Activated naive CD4-positive, alpha-beta T cell treated with anti-CD3 and anti-CD28 coated beads for 36 hours (primary cell): Measurements from ENCODE around the gene CPEB4. TPM values are rescaled to one million over a fixed set of nuclear protein-coding genes. Genes with fewer than 3 reads are reported as not detected.

Experiments
- CTCF ChIA-PET: fragments of 350-600 bp; sonication (Branson Sonifier 250); formaldehyde crosslinking; loops from one replicate; lab custom pipeline; 2021; ENCODE audit warnings: antibody characterized with exemption; lab: Charles Lee
- DNase-seq: peaks from one replicate; pipeline ENCODE4 v3.0.0-alpha.2; 2020
- H3K27ac Mint-ChIP-seq: one replicate; pipeline ENCODE4 v1.8.0; 2021; ENCODE audit warnings: mild to moderate bottlenecking, mixed read lengths
- H3K27me3 Mint-ChIP-seq: one replicate; pipeline ENCODE4 v1.8.0; 2021; ENCODE audit warnings: low read depth, mixed read lengths
- H3K36me3 Mint-ChIP-seq: one replicate; pipeline ENCODE4 v1.8.0; 2021; ENCODE audit warnings: low read depth, mixed read lengths
- H3K4me1 Mint-ChIP-seq: one replicate; pipeline ENCODE4 v1.8.0; 2021; ENCODE audit warnings: low read depth, mixed read lengths
- H3K4me3 Mint-ChIP-seq: one replicate; pipeline ENCODE4 v1.8.0; 2021; ENCODE audit warnings: mild to moderate bottlenecking, moderate library complexity, mixed read lengths
- H3K9me3 Mint-ChIP-seq: one replicate; pipeline ENCODE4 v1.8.0; 2021; ENCODE audit warnings: mixed read lengths
- intact Hi-C: fragments of 100-400 bp; cut with micrococcal nuclease; formaldehyde crosslinking; loops from one replicate; pipeline ENCODE4 v1.15.1; 2023
- total RNA-seq, 2 experiments: library from RNA; stranded (reverse); gene quantifications; one replicate each; pipeline ENCODE4 v1.2.3, GENCODE V29; 2021

Gene CPEB4
- total RNA-seq, 2 experiments from 2014 or later = 7.6 to 7.8 TPM

DNA sequence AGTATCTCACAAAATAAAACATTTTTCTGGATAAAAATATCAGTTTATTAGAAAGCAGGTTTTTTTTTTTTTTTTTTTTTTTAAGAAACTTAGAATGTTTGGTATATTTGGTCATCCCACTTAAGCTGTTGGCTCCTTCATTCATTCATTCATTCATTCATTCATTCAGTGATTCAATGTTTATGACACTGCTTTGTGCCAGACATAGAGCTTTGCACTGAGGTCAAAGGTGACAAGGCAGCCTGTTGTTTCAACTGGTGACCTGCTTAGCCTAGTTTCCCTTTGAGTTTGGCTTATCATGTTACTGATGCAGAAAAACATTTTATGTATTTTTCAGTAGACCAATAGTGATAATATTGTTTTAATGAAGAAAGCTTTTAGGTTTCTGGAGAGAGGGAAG lies 23.5 kb downstream of the CPEB4 start:
- Mint-ChIP-seq H3K27ac (no peak overlapping the region), H3K27me3 (no peaks in the 10 kb centered on the region), H3K4me3 (no peak overlapping the region), H3K9me3 (no peaks in the 10 kb centered on the region), H3K4me1 (peaks cover 7% of the 10 kb centered on the region), H3K36me3 (no peaks in the 10 kb centered on the region)
- intact Hi-C loops = no loop called here
- no peak for DNase-seq
- CTCF ChIA-PET = no interaction called here

DNA sequence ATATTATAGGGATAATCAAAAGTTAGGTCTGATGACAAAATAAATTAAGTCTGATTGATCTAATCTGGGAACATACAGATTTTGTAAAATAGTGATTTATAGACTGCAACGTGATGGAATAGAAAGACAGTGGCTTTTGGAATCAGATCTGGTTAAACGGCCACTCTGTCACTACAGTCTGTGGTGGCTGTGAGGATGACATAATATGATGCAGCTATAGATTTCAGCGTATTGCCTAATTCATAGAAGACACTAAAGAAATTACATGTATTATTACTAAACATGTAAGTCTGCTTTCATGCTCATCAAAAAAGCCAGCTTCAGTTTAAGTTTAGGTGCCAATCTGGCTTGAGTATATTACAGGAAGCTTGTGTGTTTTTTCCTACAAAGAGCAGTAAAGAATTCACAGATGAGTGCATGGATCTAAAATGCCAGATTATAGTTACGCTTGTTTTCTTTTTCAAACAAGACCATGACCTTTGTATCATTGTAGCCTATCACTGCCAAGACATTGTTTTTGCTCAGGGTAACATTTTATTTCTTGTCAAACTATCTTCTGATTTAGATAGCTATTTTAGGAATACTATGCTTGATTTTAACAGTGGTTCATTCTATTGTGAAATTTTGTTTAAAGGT lies 25.7 kb downstream of the CPEB4 start:
- H3K27me3 Mint-ChIP-seq = no peaks in the 10 kb centered on the region
- H3K4me1 Mint-ChIP-seq = peaks cover 5% of the 10 kb centered on the region
- no peaks in the 10 kb centered on the region for H3K36me3 Mint-ChIP-seq
- no peaks in the 10 kb centered on the region for H3K9me3 Mint-ChIP-seq
- no peak for DNase-seq
- CTCF ChIA-PET = interaction anchor here (1.1 to 1.4 kb wide), 3 partner anchors 12 to 56 kb away, joined by 3 to 6 read pairs (median 5); no protein-coding TSS in a partner anchor
- no peak overlapping the region for H3K4me3 Mint-ChIP-seq
- intact Hi-C loops = no loop called here
- H3K27ac Mint-ChIP-seq = no peak overlapping the region

DNA sequence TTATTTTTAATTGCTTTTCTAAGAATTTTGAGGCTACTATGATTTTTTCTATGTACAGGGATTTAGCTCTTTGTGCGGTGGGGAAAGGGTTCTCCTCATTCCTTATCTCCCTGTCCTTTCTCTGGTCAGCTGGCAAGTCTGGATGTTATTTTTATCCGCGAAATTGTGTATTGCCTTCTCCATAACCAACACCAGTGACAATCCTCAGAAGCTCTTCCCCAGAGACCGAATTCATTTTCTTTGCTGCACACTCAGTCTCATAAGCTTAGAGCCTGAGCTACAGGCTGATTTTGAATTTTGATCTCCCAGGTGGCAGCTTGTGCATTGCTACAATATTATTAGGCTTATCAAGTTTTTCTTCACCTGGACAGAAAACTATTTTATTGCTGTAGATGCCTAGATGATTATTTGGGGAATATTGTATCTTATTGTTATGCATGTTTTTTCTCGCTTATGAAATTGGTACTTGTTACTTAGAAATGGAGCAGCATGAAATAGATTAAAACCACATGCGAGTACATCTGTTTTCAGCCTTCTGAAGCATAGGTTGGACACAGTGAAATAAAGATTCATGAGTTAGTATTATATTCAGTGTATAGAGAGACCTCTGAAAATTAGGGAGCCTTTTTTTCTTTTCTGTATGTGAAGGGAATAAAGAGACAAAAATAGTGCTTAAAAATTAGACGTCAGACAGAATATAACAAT lies 27.3 kb downstream of the CPEB4 start:
- CTCF ChIA-PET = interaction anchor here (1.1 kb wide), 1 partner anchor 10 kb away, joined by 4 read pairs; no protein-coding TSS in a partner anchor
- DNase-seq = no peak
- intact Hi-C loops = loop anchor here (5.0 kb wide), 1 partner anchor 588 kb away; the partner anchor contains the start of gene STC2
- no peaks in the 10 kb centered on the region for H3K36me3 Mint-ChIP-seq
- H3K27ac Mint-ChIP-seq = no peak overlapping the region
- H3K9me3 Mint-ChIP-seq = no peaks in the 10 kb centered on the region
- no peak overlapping the region for H3K4me3 Mint-ChIP-seq
- no peaks in the 10 kb centered on the region for H3K27me3 Mint-ChIP-seq
- peaks cover 5% of the 10 kb centered on the region for H3K4me1 Mint-ChIP-seq

DNA sequence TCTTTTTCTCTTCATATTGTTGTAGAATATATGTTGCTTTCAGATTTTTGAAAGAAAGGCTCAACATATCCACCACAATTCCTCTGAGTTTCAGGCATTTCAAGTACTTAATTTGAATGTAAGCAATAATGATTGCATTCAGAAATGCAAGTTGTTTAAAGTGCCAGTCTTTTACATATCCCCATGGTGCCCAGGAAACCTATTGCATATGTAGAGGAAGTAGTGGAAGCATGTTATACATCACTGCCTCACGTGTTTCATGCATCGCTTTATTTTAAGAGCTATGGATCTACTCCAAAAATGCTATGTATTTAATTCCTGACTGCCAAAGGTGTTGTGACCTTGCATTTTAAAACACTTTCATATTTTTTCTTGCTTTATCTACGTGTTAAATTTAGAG lies 28.1 kb downstream of the CPEB4 start:
- DNase-seq = no peak
- Mint-ChIP-seq H3K27me3 (no peaks in the 10 kb centered on the region), H3K9me3 (no peaks in the 10 kb centered on the region), H3K4me1 (peaks cover 11% of the 10 kb centered on the region), H3K27ac (no peak overlapping the region), H3K36me3 (no peaks in the 10 kb centered on the region), H3K4me3 (no peak overlapping the region)
- CTCF ChIA-PET = interaction anchor here (1.3 to 1.4 kb wide), 2 partner anchors 8 to 9 kb away, joined by 3 to 4 read pairs; no protein-coding TSS in a partner anchor
- intact Hi-C loops = loop anchor here (5.0 kb wide), 1 partner anchor 589 kb away; the partner anchor contains the start of gene STC2

DNA sequence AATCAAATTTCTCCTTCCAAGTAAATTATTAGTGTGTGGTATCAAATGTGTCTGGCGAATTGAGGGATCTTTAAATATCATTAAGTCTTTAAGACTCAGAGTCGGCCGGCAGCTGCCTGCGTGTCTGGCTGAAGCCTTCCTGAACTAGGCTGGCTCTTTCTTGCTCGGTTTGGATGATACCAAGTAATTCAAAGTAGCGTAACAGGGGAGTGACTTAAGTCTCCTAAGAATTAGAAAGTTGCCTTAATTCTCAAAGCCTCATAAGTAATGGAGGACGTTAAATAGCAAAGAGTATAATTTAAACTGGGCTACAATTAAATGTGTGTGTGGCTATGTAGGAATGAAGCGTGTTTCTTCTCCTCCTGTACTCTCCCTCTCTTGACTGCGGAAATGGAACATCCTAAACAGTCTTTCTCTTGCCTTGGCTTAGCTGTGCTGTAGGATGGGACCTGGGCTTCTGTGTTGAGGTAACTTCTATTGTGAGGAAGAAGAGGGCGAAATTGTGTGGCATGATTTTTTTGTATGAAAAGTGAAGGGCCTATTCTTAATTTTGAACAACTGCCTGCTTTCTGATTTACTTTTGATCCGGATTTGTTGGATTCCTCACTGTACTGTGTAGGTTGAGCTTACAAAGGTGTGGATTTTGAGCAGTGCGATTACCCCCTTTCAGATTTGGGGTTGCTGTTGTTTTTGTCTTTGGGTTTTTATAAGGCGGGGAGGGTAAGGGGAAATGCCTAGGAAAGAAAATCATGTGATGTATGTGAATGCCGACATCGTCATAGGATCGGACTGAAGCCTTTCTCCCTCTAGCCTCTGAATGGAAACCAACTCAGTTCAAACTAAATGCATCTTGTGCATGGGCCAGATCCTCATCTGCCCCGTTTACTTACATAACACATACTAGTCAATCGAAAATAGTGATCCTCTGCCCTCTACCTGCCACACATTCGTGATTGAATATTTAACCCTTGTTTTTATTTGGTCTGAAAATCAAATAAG lies 29.9 kb downstream of the CPEB4 start:
- H3K27ac Mint-ChIP-seq = no peak overlapping the region
- CTCF ChIA-PET = interaction anchor here (0.5 to 1.3 kb wide), 3 partner anchors 10 to 109 kb away, joined by 3 read pairs; no protein-coding TSS in a partner anchor
- intact Hi-C loops = loop anchor here (1.0 to 5.0 kb wide), 6 partner anchors 30 to 1603 kb away; partner anchors contain the start of genes CPEB4 and STC2
- H3K4me3 Mint-ChIP-seq = no peak overlapping the region
- DNase-seq = peak; percentile 72
- H3K9me3 Mint-ChIP-seq = no peaks in the 10 kb centered on the region
- H3K27me3 Mint-ChIP-seq = no peaks in the 10 kb centered on the region
- H3K4me1 Mint-ChIP-seq = peaks cover 18% of the 10 kb centered on the region
- H3K36me3 Mint-ChIP-seq = peaks cover 2% of the 10 kb centered on the region

DNA sequence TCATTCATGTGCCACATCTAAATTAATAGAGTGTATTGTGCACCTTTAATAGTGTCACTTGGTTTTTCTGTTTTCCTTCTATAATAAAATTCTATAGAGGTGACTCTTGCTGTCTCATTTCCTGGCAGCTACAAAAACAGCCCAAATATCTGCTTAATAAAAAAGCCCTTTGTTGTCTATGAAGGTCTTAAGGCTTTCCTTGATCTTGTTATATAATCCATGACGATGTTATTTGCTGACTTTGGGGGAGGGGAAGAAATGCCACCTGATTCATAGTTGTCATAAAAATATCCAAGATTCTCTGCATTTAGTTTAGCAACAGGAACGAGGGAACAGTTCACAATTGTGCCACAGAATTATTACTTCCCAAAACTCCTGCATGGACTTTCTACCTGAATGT lies 31.3 kb downstream of the CPEB4 start:
- Mint-ChIP-seq H3K27ac (no peak overlapping the region), H3K9me3 (no peaks in the 10 kb centered on the region), H3K4me3 (no peak overlapping the region), H3K36me3 (peaks cover 2% of the 10 kb centered on the region), H3K4me1 (peaks cover 25% of the 10 kb centered on the region), H3K27me3 (no peaks in the 10 kb centered on the region)
- no peak for DNase-seq
- intact Hi-C loops = loop anchor here (2.0 to 5.0 kb wide), 2 partner anchors 592 to 1601 kb away; partner anchors contain the start of gene STC2
- CTCF ChIA-PET = no interaction called here

DNA sequence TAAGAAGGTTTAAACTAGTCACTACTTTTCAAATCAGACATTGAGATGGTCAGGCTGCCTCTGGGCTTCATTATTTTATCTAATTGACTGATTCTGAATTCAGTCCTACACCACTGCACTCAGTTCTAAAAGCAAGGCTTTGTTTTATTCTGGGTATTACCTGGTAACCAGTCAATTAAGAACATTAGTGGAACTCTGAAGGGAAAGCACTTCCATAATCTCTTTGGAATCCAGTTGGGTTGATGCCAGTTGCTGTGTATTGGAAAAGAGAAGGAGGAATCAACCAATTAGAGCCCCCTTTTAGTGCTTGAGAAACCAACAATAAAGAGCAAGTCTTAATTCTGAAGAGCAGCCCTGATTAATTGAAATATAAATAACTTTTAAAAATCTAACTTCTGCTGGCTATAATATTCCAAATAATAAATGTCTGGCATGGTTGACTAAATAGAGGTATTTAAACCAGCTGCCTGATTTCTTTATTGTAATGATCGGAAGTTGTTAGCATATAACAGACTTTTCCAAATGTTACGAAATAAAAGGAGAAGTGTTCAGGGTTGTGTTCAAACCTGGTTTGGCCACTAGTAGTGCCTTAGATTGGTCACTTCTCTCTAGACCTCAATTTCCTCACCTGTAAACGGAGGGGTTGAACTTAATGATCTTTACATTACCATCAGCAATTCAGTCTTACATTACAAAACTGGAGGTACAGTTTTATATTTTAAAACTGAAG lies 32.0 kb downstream of the CPEB4 start:
- CTCF ChIA-PET = no interaction called here
- Mint-ChIP-seq H3K27ac (no peak overlapping the region), H3K27me3 (no peaks in the 10 kb centered on the region), H3K4me3 (no peak overlapping the region), H3K4me1 (peaks cover 33% of the 10 kb centered on the region), H3K9me3 (no peaks in the 10 kb centered on the region), H3K36me3 (peaks cover 2% of the 10 kb centered on the region)
- intact Hi-C loops = no loop called here
- no peak for DNase-seq

DNA sequence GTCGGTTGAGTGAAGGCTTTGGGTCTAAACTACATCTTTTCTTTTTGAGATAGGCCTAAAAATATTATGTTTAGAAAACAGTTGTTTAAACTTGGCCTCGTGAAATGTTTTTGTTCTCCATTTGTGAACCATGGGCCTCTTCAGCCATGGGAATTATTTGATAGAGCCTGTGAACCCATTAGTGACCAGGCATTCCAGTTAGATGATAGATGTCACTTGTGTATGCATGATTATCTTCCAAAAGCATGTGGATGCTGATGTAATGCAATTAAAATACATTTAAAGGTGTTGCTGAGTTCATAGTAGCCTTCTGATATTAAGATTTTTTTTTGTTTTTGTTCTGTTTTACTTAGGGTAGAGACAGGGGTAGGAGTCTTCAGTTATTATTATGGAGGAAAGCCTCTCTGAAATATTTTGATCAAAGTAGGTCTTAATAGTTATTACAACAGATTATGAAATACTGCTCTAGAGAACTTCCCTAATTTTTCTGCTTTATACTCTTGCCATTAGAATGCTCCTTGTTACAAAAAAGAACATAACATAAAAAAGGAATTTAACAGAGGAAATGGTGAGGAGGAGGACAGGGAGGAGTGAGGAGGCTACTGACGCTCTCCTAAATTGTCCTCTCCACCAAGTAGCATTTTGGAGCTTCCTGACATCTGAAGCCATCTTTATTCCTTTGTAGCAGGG lies 32.9 kb downstream of the CPEB4 start:
- intact Hi-C loops = no loop called here
- no peak overlapping the region for H3K27ac Mint-ChIP-seq
- peaks cover 2% of the 10 kb centered on the region for H3K36me3 Mint-ChIP-seq
- no peaks in the 10 kb centered on the region for H3K9me3 Mint-ChIP-seq
- no peak overlapping the region for H3K4me3 Mint-ChIP-seq
- no peak for DNase-seq
- peaks cover 35% of the 10 kb centered on the region for H3K4me1 Mint-ChIP-seq
- CTCF ChIA-PET = no interaction called here
- H3K27me3 Mint-ChIP-seq = no peaks in the 10 kb centered on the region

DNA sequence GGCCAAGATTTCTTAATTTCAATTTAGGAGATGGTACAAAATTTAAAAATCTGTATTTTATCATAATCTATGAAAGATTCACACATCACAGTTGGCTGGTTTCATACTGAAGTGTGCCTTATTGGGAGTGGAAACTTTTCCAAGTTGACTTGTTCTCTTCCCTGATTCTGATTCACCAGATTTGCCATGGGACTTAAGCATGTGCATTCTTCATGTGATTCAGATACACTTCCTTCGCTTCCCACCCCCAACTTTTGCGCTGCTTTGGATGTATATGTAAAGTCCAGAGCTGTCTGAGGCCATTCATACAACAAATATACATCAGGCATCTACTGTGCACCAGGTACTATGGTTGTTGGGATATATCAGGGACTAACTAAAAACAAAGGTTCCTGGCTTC lies 34.4 kb downstream of the CPEB4 start:
- no peaks in the 10 kb centered on the region for H3K9me3 Mint-ChIP-seq
- H3K27me3 Mint-ChIP-seq = no peaks in the 10 kb centered on the region
- peaks cover 2% of the 10 kb centered on the region for H3K36me3 Mint-ChIP-seq
- no peak for DNase-seq
- intact Hi-C loops = no loop called here
- H3K4me1 Mint-ChIP-seq = peaks cover 33% of the 10 kb centered on the region
- CTCF ChIA-PET = interaction anchor here (1.8 kb wide), 1 partner anchor 39 kb away, joined by 3 read pairs; no protein-coding TSS in a partner anchor
- no peak overlapping the region for H3K4me3 Mint-ChIP-seq
- H3K27ac Mint-ChIP-seq = no peak overlapping the region

DNA sequence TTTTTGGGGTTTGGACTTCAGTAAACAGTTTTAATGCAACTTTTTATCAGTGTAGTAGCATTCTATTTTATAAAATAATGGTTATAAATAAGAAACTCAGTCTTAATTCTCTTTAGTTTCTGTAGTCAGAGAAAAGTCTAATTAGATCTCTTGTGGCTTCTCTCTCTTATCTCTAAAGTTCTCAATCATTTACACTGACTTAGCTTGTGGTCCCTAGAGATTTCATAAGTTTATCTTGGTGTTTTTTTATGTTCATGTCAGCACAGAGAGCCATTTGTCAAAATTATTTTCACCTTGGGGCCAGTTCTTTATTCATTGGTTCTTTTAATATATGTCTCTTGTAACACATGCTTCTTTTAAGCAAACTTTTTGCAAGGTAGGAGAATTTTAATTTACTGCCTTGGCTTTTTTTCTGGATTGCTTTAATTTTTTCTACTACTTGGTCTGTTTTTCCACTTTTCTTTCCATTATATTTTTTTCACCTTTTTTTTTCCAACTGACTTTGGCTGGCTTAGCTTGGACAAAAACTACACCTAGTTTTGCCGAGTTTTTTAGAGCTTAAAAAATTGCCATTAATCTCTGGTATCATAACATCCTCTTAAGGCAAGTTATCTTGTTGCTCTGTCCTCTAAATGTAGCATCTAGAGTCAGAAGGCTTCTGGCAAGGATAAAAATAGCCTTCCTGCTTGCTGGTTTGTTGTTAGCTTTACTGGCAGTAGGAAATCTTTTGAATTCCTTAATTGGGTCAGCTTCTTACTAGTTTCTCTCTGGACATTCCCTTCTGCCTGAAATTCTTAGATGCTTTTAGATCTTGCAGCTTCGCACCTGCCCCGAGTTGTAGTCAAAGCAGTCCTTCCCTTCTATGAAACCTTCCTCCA lies 35.3 kb downstream of the CPEB4 start:
- Mint-ChIP-seq H3K4me3 (no peak overlapping the region), H3K27me3 (no peaks in the 10 kb centered on the region), H3K9me3 (no peaks in the 10 kb centered on the region), H3K4me1 (peaks cover 34% of the 10 kb centered on the region), H3K36me3 (peaks cover 2% of the 10 kb centered on the region), H3K27ac (no peak overlapping the region)
- intact Hi-C loops = no loop called here
- no peak for DNase-seq
- CTCF ChIA-PET = interaction anchor here (0.7 to 3.3 kb wide), 4 partner anchors 34 to 1632 kb away, joined by 3 to 10 read pairs (median 4); partner anchors contain the start of gene BOD1
